Stimulated activated CD4-positive, alpha-beta T cell treated with anti-CD3 and anti-CD28 coated beads, Interleukin-2, amount 100 ng/mL, for 48 hours (primary cell): ENCODE results near the gene CNTNAP2.

Experiments used
- DNase-seq, 2 donors: peaks; one replicate each; pipeline ENCODE4 v3.0.0-alpha.2; 2020

CNTNAP2 gene

GRCh38 chr7:148185041-148185440 lies 2068.4 kb downstream of the CNTNAP2 start:
- DNase-seq, result no peak

GRCh38 chr7:148187471-148187870 lies 2070.9 kb downstream of the CNTNAP2 start:
- DNase-seq, result no peak

- no peak for DNase-seq
Measured at GRCh38 chr7:148191391-148192065, 2074.9 kb downstream of the CNTNAP2 start.

GRCh38 chr7:148192491-148192890 lies 2075.9 kb downstream of the CNTNAP2 start:
- DNase-seq, result no peak

- no peak for DNase-seq
Measured at GRCh38 chr7:148201992-148202391, 2085.4 kb downstream of the CNTNAP2 start.

- DNase-seq, result no peak
Measured at GRCh38 chr7:148204639-148205304, 2088.2 kb downstream of the CNTNAP2 start.

GRCh38 chr7:148209643-148210190 lies 2093.1 kb downstream of the CNTNAP2 start:
- no peak for DNase-seq

- no peak for DNase-seq
Measured at GRCh38 chr7:148210804-148211325, 2094.3 kb downstream of the CNTNAP2 start.

GRCh38 chr7:148211740-148212151 lies 2095.1 kb downstream of the CNTNAP2 start:
- no peak for DNase-seq

- DNase-seq, result no peak
Measured at GRCh38 chr7:148212731-148213130, 2096.1 kb downstream of the CNTNAP2 start.

- no peak for DNase-seq
Measured at GRCh38 chr7:148214101-148214500, 2097.5 kb downstream of the CNTNAP2 start.

GRCh38 chr7:148218603-148219002 lies 2102.0 kb downstream of the CNTNAP2 start:
- DNase-seq, result no peak

- DNase-seq, result no peak
Measured at GRCh38 chr7:148222721-148223120, 2106.1 kb downstream of the CNTNAP2 start.

- DNase-seq, result no peak
Measured at GRCh38 chr7:148223160-148223559, 2106.6 kb downstream of the CNTNAP2 start.

GRCh38 chr7:148223738-148224137 lies 2107.1 kb downstream of the CNTNAP2 start:
- DNase-seq, result no peak

- DNase-seq, result no peak
Measured at GRCh38 chr7:148230296-148230695, 2113.7 kb downstream of the CNTNAP2 start.

- DNase-seq, result no peak
Measured at GRCh38 chr7:148230883-148231282, 2114.3 kb downstream of the CNTNAP2 start.

- DNase-seq, result no peak
Measured at GRCh38 chr7:148232784-148233183, 2116.2 kb downstream of the CNTNAP2 start.

- DNase-seq, result no peak
Measured at GRCh38 chr7:148234715-148235114, 2118.1 kb downstream of the CNTNAP2 start.

- no peak for DNase-seq
Measured at GRCh38 chr7:148238761-148239325, 2122.2 kb downstream of the CNTNAP2 start.

- DNase-seq, result no peak
Measured at GRCh38 chr7:148241700-148242293, 2125.2 kb downstream of the CNTNAP2 start.

- DNase-seq, result no peak
Measured at GRCh38 chr7:148242294-148242821, 2125.8 kb downstream of the CNTNAP2 start.

GRCh38 chr7:148245381-148245780 lies 2128.8 kb downstream of the CNTNAP2 start:
- no peak for DNase-seq
